HG03520 (cell line): ENCODE data around the gene CASQ2.
"Not testable (repeated sequence)": the region's sequence is repeated elsewhere in the genome, so short reads cannot be mapped to it uniquely, and the experiment has no call there.

Source experiments
- ATAC-seq: cut with Tn5 transposase; IDR thresholded peaks from one replicate; pipeline ENCODE4 v1.9.1; 2021; ENCODE audit warnings: mild to moderate bottlenecking, moderate library complexity; ENCODE audit not compliant: unreplicated experiment

The CASQ2 gene

DNA sequence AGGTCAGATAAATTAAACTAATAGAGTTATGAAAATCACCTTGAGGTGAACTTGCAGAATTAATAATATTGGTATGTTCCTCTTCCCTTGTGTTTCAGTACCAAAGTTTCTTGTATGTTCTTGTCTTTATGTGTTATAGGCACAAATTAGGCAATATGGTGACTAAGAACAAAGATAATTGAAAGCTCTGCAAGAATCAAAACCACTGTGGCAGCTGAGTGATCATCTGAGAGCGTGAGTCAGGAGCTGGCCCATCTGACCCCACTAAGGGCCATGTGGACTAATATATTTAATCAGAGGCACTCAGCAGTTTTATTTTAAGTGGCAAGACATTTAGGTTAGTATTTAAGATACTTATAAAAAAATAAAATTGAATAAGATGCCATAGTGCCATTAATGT lies 12.8 kb upstream of the CASQ2 start:
- ATAC-seq, result no peak

DNA sequence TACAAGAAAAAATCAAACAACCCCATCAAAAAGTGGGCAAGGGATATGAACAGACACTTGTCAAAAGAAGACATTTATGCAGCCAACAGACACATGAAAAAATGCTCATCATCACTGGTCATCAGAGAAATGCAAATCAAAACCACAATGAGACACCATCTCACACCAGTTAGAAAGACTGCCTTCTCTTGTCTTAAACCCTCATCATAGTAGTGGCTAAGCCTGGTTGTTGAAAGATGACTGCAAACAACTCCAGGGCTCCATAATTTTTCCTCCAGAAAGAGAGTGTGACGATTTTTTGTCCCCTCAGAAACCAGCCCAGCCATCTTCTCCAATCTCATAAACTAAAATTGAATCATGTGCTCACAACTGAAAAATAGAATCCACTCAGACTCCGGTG lies 12.1 kb upstream of the CASQ2 start:
- ATAC-seq, result not testable (repeated sequence)

- ATAC-seq, result not testable (repeated sequence)
Observed at GRCh38 chr1:115779075-115779474, 10.6 kb upstream of the CASQ2 start.

- peak; percentile 77 for ATAC-seq
Observed at GRCh38 chr1:115771847-115772457, 3.4 kb upstream of the CASQ2 start.

- no peak for ATAC-seq
Observed at GRCh38 chr1:115771094-115771846, 2.8 kb upstream of the CASQ2 start.

- no peak for ATAC-seq
Observed at GRCh38 chr1:115767403-115767802, 1.1 kb downstream of the CASQ2 start.

- ATAC-seq, result no peak
Observed at GRCh38 chr1:115765091-115765490, 3.4 kb downstream of the CASQ2 start.

GRCh38 chr1:115764541-115764940 lies 4.0 kb downstream of the CASQ2 start:
- ATAC-seq, result no peak

GRCh38 chr1:115762779-115763178 lies 5.7 kb downstream of the CASQ2 start:
- no peak for ATAC-seq

DNA sequence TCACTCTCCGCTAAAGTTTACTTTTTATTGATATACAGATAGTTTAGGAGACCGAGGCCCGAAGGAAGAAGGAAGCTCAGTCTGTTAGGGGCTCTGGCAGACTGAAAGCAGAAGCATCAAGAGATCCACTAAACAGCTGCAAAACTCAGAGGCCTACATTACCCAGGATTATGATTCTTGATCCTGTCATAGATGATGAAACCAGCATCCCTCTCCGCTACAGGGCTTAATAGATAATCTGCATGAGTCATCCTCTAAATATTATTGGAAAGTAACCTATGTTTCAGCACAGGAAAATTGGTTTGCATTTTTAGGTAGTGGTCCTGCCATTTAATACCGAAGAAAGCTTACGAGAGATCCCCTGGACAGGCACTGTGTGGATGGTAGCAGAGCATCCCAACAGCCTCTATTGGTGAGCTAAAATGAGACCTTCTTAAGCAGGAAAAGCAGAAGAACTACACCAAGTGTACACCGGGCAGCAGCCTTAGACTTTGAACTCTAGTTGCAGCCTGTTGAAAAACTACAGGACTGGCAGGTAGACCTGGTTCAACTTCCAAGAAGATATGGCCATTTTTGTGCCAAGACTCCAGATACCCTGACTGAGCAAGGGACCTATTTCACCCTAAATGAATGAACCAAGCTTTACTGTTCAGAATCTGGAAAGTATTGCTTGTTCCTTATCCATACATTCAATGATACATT lies 6.8 kb downstream of the CASQ2 start:
- no peak for ATAC-seq

DNA sequence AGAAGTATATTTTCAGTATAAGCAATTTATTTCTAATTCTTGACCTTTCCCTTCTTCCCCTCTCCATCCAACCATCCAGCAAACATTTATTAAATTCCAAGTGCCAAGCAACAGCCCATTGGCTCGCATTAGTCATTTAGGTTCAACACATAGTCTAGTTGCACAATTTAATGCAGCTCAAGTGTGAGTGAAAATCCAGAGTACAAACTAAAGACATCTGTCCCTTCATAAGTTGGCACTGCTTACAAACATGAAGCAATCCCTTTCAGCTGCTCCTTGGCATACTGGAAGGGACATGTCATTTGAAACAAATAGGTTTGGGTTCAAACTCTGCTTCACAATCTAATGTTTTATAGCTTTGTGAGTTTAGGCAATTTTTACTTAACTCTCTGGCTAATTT lies 10.7 kb downstream of the CASQ2 start:
- no peak for ATAC-seq

DNA sequence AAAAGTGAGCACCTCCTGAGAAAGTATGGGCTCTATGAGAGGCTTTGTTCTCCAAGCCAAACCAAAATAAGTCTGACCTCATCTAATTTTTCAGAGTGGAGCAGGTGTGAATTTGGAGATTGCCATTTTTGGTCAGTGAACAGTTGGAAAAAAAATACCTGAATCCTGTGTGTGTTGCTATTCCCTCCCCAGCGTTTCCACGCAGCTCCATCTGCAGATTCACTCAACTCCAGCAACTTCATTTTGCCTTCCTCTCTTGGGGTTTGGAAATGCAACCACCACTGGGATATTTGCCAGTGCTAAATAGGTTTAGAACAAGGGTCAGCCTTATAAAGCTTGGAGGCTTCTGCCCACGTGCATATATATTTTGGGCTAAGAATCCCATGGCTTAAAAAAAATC lies 11.2 kb downstream of the CASQ2 start:
- no peak for ATAC-seq

DNA sequence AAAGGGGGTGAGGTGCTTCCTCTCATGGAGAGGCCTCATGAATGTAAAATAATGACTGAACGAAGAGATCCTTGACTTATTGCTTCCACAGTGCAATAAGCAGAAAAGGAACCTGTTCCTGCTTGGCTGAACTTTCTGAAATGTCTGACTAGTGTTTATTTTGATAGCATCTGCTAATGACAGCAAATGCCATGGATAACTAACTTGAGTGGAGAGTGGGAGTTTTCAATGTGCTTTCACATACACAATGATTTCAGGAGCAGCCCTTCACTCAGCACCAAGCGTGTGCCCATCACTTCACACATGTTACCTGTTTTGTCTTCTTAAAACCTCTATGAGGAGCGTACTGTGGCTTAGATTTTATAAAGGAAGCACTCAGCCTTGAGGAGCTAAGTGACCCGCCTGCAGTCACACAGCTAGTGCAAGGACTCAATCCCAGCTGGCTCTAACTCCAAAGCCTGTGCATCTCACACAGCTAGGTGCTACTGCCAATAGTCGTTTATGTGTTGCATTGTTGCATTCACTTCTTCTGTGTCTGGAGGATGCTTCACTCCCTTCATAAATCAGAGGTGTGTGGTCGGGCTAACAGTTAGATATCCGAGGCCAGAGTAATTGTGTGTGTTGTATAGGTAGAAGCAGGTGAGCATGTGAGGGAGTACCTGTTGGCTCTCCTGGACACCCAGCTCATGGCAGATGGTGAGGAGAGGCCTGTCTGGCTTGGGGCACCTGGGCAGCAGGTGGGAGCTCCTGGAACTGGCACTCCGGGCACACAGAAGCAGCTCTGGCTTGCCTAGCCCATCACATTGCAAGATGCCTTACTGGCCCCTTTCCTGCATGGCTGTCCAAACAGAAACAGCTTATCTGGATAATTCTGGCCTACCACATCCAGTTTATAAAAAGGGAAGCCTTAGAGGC lies 12.8 kb downstream of the CASQ2 start:
- no peak for ATAC-seq

DNA sequence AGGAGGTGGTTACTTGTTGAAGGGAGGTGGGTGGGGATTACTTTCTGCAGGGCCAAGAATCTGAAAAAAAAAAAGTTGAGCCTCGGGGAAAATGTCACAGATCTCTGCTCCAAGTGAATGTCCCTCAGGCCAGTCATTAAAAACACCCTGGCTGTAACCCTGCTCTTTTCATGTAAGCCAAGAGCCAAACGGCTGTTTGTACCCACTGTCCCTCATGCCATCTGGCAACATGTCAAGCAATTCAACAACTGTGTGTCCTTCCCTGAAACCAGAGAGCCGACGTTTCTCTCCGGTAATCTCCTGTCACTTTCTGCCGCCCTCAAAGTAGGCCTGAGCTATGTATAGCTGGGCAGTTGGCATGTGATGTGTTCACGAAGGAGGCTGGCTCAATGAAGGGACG lies 14.7 kb downstream of the CASQ2 start:
- ATAC-seq, result no peak

DNA sequence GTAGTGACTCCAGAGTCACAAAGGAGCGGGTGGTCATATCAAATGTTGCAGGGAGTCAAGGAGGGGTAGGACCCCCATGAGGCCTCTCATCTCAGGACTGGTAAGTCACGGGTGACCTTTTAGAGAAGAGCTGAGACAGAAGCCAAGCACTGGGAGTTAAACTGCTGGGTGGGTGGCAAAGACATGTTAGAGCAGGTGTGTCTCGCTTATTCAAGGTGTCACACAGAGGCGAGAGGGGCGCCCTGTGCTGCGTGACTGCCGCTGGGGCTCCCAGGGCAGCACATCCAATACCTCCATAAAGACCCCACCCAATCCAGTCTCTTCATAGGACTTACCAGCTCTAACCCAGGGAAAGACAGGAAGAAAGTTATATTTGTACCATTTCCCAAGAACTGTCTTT lies 15.2 kb downstream of the CASQ2 start:
- ATAC-seq, result no peak

DNA sequence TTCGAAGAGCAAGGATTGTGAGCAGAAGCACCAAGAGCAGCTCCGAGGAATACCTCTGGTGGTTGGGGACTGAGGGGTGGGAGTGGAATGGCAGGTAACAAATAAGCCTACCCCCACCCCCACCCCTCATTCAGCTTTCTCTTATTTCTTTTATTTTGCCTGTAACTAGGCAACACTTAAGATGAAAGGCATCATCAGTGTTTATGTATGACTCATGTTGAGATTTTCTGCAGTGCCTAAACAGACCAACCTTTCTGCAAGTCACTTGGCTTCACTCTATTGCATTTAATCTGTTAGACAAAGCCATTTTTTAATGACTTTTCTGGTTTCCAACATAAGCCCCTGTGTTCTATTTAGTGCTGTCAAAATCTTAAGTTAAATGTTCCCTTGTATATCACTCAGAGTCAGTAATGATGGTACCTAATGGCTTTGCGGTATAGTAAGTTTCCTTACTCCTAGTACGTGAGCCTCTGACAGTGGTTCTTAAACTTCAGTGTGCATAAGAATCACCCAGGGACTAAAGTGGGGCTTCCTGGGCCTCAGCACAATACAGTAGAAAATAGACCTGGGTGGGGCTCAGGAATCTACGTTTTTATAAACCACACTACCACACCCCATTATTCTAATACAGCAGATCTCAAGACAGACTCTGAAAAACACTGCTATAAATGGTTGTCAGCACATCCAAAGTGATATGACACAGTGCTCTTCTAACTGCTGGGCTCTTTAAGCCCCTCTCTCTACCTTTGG lies 19.9 kb downstream of the CASQ2 start:
- no peak for ATAC-seq

GRCh38 chr1:115746021-115746690 lies 22.4 kb downstream of the CASQ2 start:
- no peak for ATAC-seq

DNA sequence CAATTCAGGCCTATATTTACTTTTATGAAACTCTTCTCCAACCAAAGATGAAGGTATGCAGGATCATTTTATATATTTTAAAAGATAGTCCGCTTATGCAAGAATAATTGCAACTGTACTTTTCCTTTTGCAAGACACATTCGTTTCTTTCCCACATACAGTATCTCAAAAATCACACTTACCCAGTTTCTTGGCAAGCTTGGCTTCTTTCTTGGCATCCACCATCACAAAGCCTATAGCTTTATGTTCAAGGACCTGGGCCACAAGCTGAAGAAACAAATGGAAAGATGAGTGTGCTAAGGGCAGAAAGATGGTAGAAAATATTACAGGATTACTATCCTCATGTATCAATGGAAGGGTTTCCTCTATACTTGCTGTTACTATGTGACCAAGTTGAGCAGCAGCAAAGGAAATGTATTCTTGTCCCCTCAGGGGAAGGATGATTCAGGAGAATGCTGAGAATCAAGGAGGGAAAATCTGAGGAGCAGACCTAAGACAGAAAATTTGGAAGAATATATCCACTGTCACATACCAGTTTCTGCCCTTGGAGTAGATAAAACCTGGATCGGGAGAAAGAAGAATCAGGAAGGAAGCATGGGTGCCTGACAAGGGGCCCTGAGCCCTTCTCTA lies 23.8 kb downstream of the CASQ2 start:
- ATAC-seq, result no peak

DNA sequence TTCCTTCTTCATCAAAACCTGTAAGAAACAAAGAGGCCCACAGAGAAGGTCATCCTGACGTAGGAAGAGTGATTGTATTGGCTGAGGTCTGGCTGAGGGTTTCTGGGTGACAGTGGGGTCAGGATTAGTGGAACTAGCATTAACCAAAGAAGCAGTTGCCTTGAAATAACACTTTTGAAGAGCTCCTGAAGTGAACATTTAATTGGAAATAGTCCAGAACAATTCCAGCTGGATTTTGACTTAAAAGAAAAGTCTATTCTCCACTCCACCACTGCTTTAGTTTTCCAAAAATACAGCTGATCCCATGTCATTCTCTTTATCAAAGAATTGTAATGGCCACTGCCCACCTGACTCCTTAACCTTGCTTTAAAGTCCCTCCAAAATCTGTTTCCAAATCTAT lies 27.7 kb downstream of the CASQ2 start:
- no peak for ATAC-seq
